ENCODE measurements around the gene SMAD3.

The SMAD3 gene

DNA sequence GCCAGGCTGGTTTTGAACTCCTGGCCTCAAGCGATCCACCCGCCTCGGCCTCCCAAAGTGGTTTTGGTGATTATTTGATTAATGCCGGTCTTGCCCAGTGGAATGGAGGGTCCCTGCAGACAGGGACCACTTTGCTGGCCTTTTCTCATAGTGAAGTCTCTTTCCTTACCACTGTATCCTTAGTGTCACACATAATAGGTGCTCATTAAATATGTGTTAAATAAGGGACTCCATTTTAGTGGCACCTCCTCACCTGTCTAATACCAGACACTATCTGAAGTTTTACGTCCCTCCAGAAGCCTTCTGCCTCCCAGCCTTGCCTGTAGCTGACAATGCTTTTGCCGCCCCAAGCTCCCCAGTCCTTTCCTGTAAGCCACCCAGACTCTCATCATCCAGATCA, 97.8 kb downstream of the SMAD3 start:
- no peaks in the 10 kb centered on the region for H3K4me1 ChIP-seq (ENCODE audit: insufficient read depth, low read length)
- no peak overlapping the region for H3K4me3 ChIP-seq (ENCODE audit: low read depth in 1 of 2, low read length in 2 of 2)
- DNase-seq (no peak), ATAC-seq (ENCODE audit: insufficient read depth, low read depth) (no peak)
- H3K27ac ChIP-seq (ENCODE audit: low read length), result no peak overlapping the region
- H4K20me1 ChIP-seq (ENCODE audit: insufficient read depth, low read length), result no peaks in the 10 kb centered on the region
- no peak overlapping the region for H3K4me2 ChIP-seq (ENCODE audit: insufficient read depth, low read length)
- H3K9ac ChIP-seq (ENCODE audit: low read depth, low read length), result no peak overlapping the region
- H3K27me3 ChIP-seq (ENCODE audit: insufficient read depth, low read length, poor library complexity), result no peaks in the 10 kb centered on the region
- TF ChIP-seq, protein P1, sequence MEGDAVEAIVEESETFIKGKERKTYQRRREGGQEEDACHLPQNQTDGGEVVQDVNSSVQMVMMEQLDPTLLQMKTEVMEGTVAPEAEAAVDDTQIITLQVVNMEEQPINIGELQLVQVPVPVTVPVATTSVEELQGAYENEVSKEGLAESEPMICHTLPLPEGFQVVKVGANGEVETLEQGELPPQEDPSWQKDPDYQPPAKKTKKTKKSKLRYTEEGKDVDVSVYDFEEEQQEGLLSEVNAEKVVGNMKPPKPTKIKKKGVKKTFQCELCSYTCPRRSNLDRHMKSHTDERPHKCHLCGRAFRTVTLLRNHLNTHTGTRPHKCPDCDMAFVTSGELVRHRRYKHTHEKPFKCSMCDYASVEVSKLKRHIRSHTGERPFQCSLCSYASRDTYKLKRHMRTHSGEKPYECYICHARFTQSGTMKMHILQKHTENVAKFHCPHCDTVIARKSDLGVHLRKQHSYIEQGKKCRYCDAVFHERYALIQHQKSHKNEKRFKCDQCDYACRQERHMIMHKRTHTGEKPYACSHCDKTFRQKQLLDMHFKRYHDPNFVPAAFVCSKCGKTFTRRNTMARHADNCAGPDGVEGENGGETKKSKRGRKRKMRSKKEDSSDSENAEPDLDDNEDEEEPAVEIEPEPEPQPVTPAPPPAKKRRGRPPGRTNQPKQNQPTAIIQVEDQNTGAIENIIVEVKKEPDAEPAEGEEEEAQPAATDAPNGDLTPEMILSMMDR (IDR thresholded peaks at IDR 0.05; ENCODE audit: borderline replicate concordance, extremely low read depth, low read length, poor library complexity, severe bottlenecking), result no peak
- no peak for TF ChIP-seq EZH2 (IDR thresholded peaks at IDR 0.05; ENCODE audit: borderline replicate concordance, low read depth, low read length, severe bottlenecking)
- H2AFZ ChIP-seq (ENCODE audit: low read depth, low read length), result no peak overlapping the region
- H3K79me2 ChIP-seq (ENCODE audit: insufficient read depth, low read length), result no peaks in the 10 kb centered on the region
- no peaks in the 10 kb centered on the region for H3K9me3 ChIP-seq (ENCODE audit: insufficient read depth, low read length, severe bottlenecking)
- no peaks in the 10 kb centered on the region for H3K36me3 ChIP-seq (ENCODE audit: insufficient read depth, low read length)

DNA sequence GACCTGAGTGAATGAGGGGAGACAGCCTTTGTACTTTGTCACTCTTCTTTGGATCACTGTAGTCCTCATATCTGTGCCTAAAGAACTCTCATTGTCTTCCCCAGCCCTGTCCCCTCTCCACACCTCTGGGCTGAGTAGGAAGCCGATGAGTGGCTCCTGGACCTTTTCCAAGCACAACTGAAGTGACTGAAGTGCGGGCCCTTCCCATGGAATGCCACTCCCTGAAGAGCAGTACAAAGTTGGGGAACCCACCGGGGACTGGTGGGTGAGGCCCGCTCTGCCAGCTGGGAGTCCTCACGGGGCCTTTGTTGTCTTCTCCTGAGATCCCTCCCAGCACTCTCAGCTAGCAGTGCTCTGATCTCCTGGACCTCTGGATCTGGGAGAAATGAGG, 99.0 kb downstream of the SMAD3 start:
- Histone ChIP-seq H3K9me3 (ENCODE audit: insufficient read depth, low read length, severe bottlenecking) (no peaks in the 10 kb centered on the region), H2AFZ (ENCODE audit: low read depth, low read length) (no peak overlapping the region), H3K4me2 (ENCODE audit: insufficient read depth, low read length) (no peak overlapping the region), H3K27me3 (ENCODE audit: insufficient read depth, low read length, poor library complexity) (no peaks in the 10 kb centered on the region), H3K9ac (ENCODE audit: low read depth, low read length) (no peak overlapping the region), H3K27ac (ENCODE audit: low read length) (no peak overlapping the region), H3K36me3 (ENCODE audit: insufficient read depth, low read length) (no peaks in the 10 kb centered on the region), H4K20me1 (ENCODE audit: insufficient read depth, low read length) (no peaks in the 10 kb centered on the region), H3K4me1 (ENCODE audit: insufficient read depth, low read length) (no peaks in the 10 kb centered on the region), H3K4me3 (ENCODE audit: low read depth in 1 of 2, low read length in 2 of 2) (no peak overlapping the region), H3K79me2 (ENCODE audit: insufficient read depth, low read length) (no peaks in the 10 kb centered on the region)
- TF ChIP-seq EZH2 (IDR thresholded peaks at IDR 0.05; ENCODE audit: borderline replicate concordance, low read depth, low read length, severe bottlenecking), result no peak
- TF ChIP-seq, protein P1 (IDR thresholded peaks at IDR 0.05; ENCODE audit: borderline replicate concordance, extremely low read depth, low read length, poor library complexity, severe bottlenecking), result no peak
- DNase-seq (no peak), ATAC-seq (ENCODE audit: insufficient read depth, low read depth) (no peak)

DNA sequence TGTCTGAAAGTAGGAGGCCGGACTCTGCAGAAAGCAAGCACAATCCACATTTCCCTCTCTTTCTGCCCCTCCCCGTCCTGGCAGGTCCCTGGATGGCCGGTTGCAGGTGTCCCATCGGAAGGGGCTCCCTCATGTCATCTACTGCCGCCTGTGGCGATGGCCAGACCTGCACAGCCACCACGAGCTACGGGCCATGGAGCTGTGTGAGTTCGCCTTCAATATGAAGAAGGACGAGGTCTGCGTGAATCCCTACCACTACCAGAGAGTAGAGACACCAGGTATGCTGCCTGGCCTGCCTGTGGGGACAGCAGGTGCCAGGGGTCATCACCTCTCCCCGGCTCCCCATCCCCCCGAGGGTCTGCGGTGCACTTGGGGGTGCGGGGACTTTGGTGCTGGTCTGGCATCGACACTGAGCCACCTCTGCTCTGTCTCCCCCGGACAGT, 99.4 kb downstream of the SMAD3 start:
- no peaks in the 10 kb centered on the region for H3K79me2 ChIP-seq (ENCODE audit: insufficient read depth, low read length)
- no peak overlapping the region for H3K9ac ChIP-seq (ENCODE audit: low read depth, low read length)

More for the DNA sequence above, 99.4 kb downstream of the SMAD3 start:
- H3K4me2 ChIP-seq (ENCODE audit: insufficient read depth, low read length), result no peak overlapping the region
- H3K36me3 ChIP-seq (ENCODE audit: insufficient read depth, low read length), result no peaks in the 10 kb centered on the region
- no peak for TF ChIP-seq EZH2 (IDR thresholded peaks at IDR 0.05; ENCODE audit: borderline replicate concordance, low read depth, low read length, severe bottlenecking)
- TF ChIP-seq, protein P1 (IDR thresholded peaks at IDR 0.05; ENCODE audit: borderline replicate concordance, extremely low read depth, low read length, poor library complexity, severe bottlenecking), result no peak
- H3K27ac ChIP-seq (ENCODE audit: low read length), result no peak overlapping the region
- H3K4me1 ChIP-seq (ENCODE audit: insufficient read depth, low read length), result no peaks in the 10 kb centered on the region
- H3K27me3 ChIP-seq (ENCODE audit: insufficient read depth, low read length, poor library complexity), result no peaks in the 10 kb centered on the region
- DNase-seq, result no peak
- H4K20me1 ChIP-seq (ENCODE audit: insufficient read depth, low read length), result no peaks in the 10 kb centered on the region
- ATAC-seq (ENCODE audit: insufficient read depth, low read depth), result no peak
- H2AFZ ChIP-seq (ENCODE audit: low read depth, low read length), result no peak overlapping the region
- no peaks in the 10 kb centered on the region for H3K9me3 ChIP-seq (ENCODE audit: insufficient read depth, low read length, severe bottlenecking)
- no peak overlapping the region for H3K4me3 ChIP-seq (ENCODE audit: low read depth in 1 of 2, low read length in 2 of 2)
